ENCODE measurements around the gene GALNS. TPM values are rescaled to one million over a fixed set of nuclear protein-coding genes. Genes with fewer than 3 reads are reported as not detected.
A peak's percentile ranks its signal among the peaks of the same experiment; 100 is the strongest.

GALNS gene
- total and polyA plus RNA-seq, 3 donors from 2014 or later, result 55.9 to 94.4 (median 65.3) TPM

- no peak for TF ChIP-seq POLR2A (IDR thresholded peaks at IDR 0.05)
- no peak for TF ChIP-seq CTCF (IDR thresholded peaks at IDR 0.05)
- H3K4me3 ChIP-seq, result peak overlapping the region; percentile 83 to 91
- H3K9me3 ChIP-seq, result no peaks in the 10 kb centered on the region
- H3K36me3 ChIP-seq (ENCODE audit: low read depth, missing control alignments), result no peaks in the 10 kb centered on the region
- DNase-seq, result peak; percentile 64
- peaks cover 15% of the 10 kb centered on the region for H3K4me1 ChIP-seq
- intact Hi-C loops (cut with DNase I; ENCODE audit: low total_unique reads), result no loop called here
- WGBS, 2 donors, result 35 to 36% methylated on average over 20 to 36 of the region's 37 CpGs
- peak overlapping the region; percentile 82 to 92 for H3K27ac ChIP-seq
- no peaks in the 10 kb centered on the region for H3K27me3 ChIP-seq
These were observed 44.1 kb downstream of the GALNS start for GRCh38 chr16:88812513-88813268.

- Histone ChIP-seq H3K4me1 (peaks cover 20% of the 10 kb centered on the region), H3K27me3 (no peaks in the 10 kb centered on the region), H3K27ac (peak within 1 kb of the TSS; percentile 82 to 92), H3K4me3 (peak within 1 kb of the TSS; percentile 83 to 91), H3K9me3 (no peaks in the 10 kb centered on the region), H3K36me3 (ENCODE audit: low read depth, missing control alignments) (no peaks in the 10 kb centered on the region)
- TF ChIP-seq CTCF (IDR thresholded peaks at IDR 0.05), result peak in 1 of 3 experiments; percentile 35
- TF ChIP-seq POLR2A (IDR thresholded peaks at IDR 0.05), result no peak
- DNase-seq, result peak; percentile 96
- 1% methylated on average over 73 of the region's 84 CpGs; no CpG with 5 or more reads in 1 of the 2 donors for WGBS, 2 donors
- intact Hi-C loops (cut with DNase I; ENCODE audit: low total_unique reads), result no loop called here
These were observed 44.8 kb downstream of the GALNS start, which contains the start of gene APRT for GRCh38 chr16:88811769-88812512. Gene APRT, minus strand, starts transcription at chr16:88811928. Its CDS starts 29 bp downstream, at chr16:88811899.

GRCh38 chr16:88810912-88811768, 45.6 kb downstream of the GALNS start:
- peak; percentile 34 for TF ChIP-seq POLR2A (IDR thresholded peaks at IDR 0.05)
- TF ChIP-seq CTCF (IDR thresholded peaks at IDR 0.05), result no peak
- intact Hi-C loops (cut with DNase I; ENCODE audit: low total_unique reads), result no loop called here

GRCh38 chr16:88810166-88810911, 46.4 kb downstream of the GALNS start:
- intact Hi-C loops (cut with DNase I; ENCODE audit: low total_unique reads), result no loop called here
- DNase-seq, result no peak
- peak overlapping the region; percentile 82 to 92 for H3K27ac ChIP-seq
- H3K27me3 ChIP-seq, result no peaks in the 10 kb centered on the region
- whole genome bisulfite sequencing, 2 donors, result 49 to 58% methylated on average over 7 to 12 of the region's 12 CpGs
- H3K9me3 ChIP-seq, result no peaks in the 10 kb centered on the region
- no peaks in the 10 kb centered on the region for H3K36me3 ChIP-seq (ENCODE audit: low read depth, missing control alignments)
- peaks cover 30% of the 10 kb centered on the region for H3K4me1 ChIP-seq
- TF ChIP-seq CTCF (IDR thresholded peaks at IDR 0.05) (no peak), POLR2A (IDR thresholded peaks at IDR 0.05) (no peak)
- no peak overlapping the region for H3K4me3 ChIP-seq

More at GRCh38 chr16:88810912-88811768, 45.6 kb downstream of the GALNS start:
- H3K27ac ChIP-seq, result peak overlapping the region; percentile 82 to 92
- H3K27me3 ChIP-seq, result no peaks in the 10 kb centered on the region
- peak; percentile 87 for DNase-seq
- H3K4me1 ChIP-seq, result peaks cover 28% of the 10 kb centered on the region
- no peaks in the 10 kb centered on the region for H3K36me3 ChIP-seq (ENCODE audit: low read depth, missing control alignments)
- H3K4me3 ChIP-seq, result peak overlapping the region; percentile 83 to 91
- H3K9me3 ChIP-seq, result no peaks in the 10 kb centered on the region
- 6 to 7% methylated on average over 3 to 38 of the region's 65 CpGs for WGBS, 2 donors
